Smooth muscle cell (in vitro differentiated cells): Measurements from ENCODE around the gene RRBP1. TPM values are rescaled to one million over a fixed set of nuclear protein-coding genes. Genes with fewer than 3 reads are reported as not detected.

Experiments
- DNase-seq: peaks from one replicate; lab custom pipeline; 2025; ENCODE audit not compliant: unreplicated experiment; lab: John Stamatoyannopoulos, UW
- H2AFZ ChIP-seq: fragments of 200-600 bp; sonication (generic); 2 replicates; pipeline ENCODE4 v1.6.0; 2016; ENCODE audit warnings: antibody characterized with exemption, low read depth, mild to moderate bottlenecking
- H3F3A ChIP-seq: fragments of 200-600 bp; sonication (generic); 2 replicates; pipeline ENCODE4 v1.6.0; 2017; ENCODE audit warnings: antibody characterized with exemption, low read depth
- H3K27ac ChIP-seq: fragments of 200-600 bp; sonication (generic); 2 replicates; pipeline ENCODE4 v1.5.1; 2016; ENCODE audit warnings: low read depth, mild to moderate bottlenecking
- H3K27me3 ChIP-seq: fragments of 200-600 bp; sonication (generic); 2 replicates; pipeline ENCODE4 v1.6.1; 2016; ENCODE audit warnings: low read depth, mild to moderate bottlenecking
- H3K36me3 ChIP-seq: fragments of 200-600 bp; sonication (generic); 2 replicates; pipeline ENCODE4 v1.5.1; 2016; ENCODE audit warnings: low read depth
- H3K4me1 ChIP-seq: fragments of 200-600 bp; sonication (generic); 2 replicates; pipeline ENCODE4 v1.5.1; 2016; ENCODE audit warnings: low read depth
- H3K4me2 ChIP-seq: fragments of 200-600 bp; sonication (generic); 2 replicates; pipeline ENCODE4 v1.6.0; 2016; ENCODE audit warnings: mild to moderate bottlenecking
- H3K4me3 ChIP-seq: fragments of 200-600 bp; sonication (generic); 2 replicates; pipeline ENCODE4 v1.5.1; 2016; ENCODE audit warnings: mild to moderate bottlenecking
- H3K79me2 ChIP-seq: fragments of 200-600 bp; sonication (generic); 2 replicates; pipeline ENCODE4 v1.6.0; 2016; ENCODE audit warnings: low read depth, mild to moderate bottlenecking
- H3K9ac ChIP-seq: fragments of 200-600 bp; sonication (generic); 2 replicates; pipeline ENCODE4 v1.6.0; 2016; ENCODE audit warnings: low read depth
- H3K9me3 ChIP-seq: fragments of 200-600 bp; sonication (generic); replicated peaks from 2 replicates; pipeline ENCODE4 v1.5.1; 2016; ENCODE audit warnings: low read depth
- H4K20me1 ChIP-seq: fragments of 200-600 bp; sonication (generic); 2 replicates; pipeline ENCODE4 v1.6.0; 2016; ENCODE audit warnings: low read depth
- CTCF ChIP-seq: fragments of 200-600 bp; sonication (generic); IDR thresholded peaks from 2 replicates; pipeline ENCODE4 v1.5.1; 2017; ENCODE audit warnings: borderline replicate concordance, mild to moderate bottlenecking, antibody characterized with exemption; ENCODE audit not compliant: insufficient read depth, poor library complexity, severe bottlenecking
- WGBS: methylation state at CpG from one replicate; pipeline ENCODE4 v1.1.7; 2016; ENCODE audit warnings: low lambda C conversion rate; 5-methylcytosine and 5-hydroxymethylcytosine counted together
- polyA plus RNA-seq: library from polyadenylated mRNA; unstranded; fragments of >200 nt; fragmentation: Nextera tagmentation; extraction: Ambion mirVana; gene quantifications from 2 replicates; pipeline ENCODE4 v1.2.1, GENCODE V29; 2016
- total RNA-seq: library from RNA; depleted of rRNA; stranded (reverse); fragments of >200 nt; gene quantifications from 2 replicates; pipeline ENCODE4 v1.2.3, GENCODE V29; 2014

RRBP1 gene
- total and polyA plus RNA-seq, 2 experiments from 2014 or later: 142 to 226 TPM

- Histone ChIP-seq H4K20me1 (peaks cover 100% of the 10 kb centered on the region), H3K27me3 (no peaks in the 10 kb centered on the region), H3K4me1 (peaks cover 21% of the 10 kb centered on the region), H3F3A (peaks cover 41% of the 10 kb centered on the region), H3K36me3 (no peaks in the 10 kb centered on the region), H3K27ac (peak overlapping the region; percentile 89), H3K4me3 (no peak overlapping the region), H3K9ac (no peak overlapping the region), H3K9me3 (no peaks in the 10 kb centered on the region), H3K4me2 (no peak overlapping the region), H3K79me2 (peaks cover 100% of the 10 kb centered on the region), H2AFZ (no peak overlapping the region)
- 77% methylated on average over 3 of the region's 3 CpGs for WGBS
- TF ChIP-seq CTCF: no peak
- DNase-seq: no peak
These were observed 14.6 kb downstream of the RRBP1 start for GRCh38 chr20:17667445-17667844.

- Histone ChIP-seq H2AFZ (no peak overlapping the region), H3K79me2 (peaks cover 100% of the 10 kb centered on the region), H3K4me2 (no peak overlapping the region), H3K9me3 (no peaks in the 10 kb centered on the region), H3K4me3 (no peak overlapping the region), H3K27ac (peak overlapping the region; percentile 89), H3K4me1 (peaks cover 21% of the 10 kb centered on the region), H4K20me1 (peaks cover 100% of the 10 kb centered on the region), H3F3A (peaks cover 43% of the 10 kb centered on the region), H3K36me3 (no peaks in the 10 kb centered on the region), H3K27me3 (no peaks in the 10 kb centered on the region), H3K9ac (no peak overlapping the region)
- DNase-seq: no peak
- no peak for TF ChIP-seq CTCF
- 65% methylated on average over 2 of the region's 2 CpGs for WGBS
These were observed 15.6 kb downstream of the RRBP1 start for GRCh38 chr20:17666481-17666880.

GRCh38 chr20:17665756-17666155, 16.3 kb downstream of the RRBP1 start:
- H3K9me3 ChIP-seq: no peaks in the 10 kb centered on the region
- no peak overlapping the region for H3K4me3 ChIP-seq
- H3K79me2 ChIP-seq: peaks cover 100% of the 10 kb centered on the region
- H3K4me1 ChIP-seq: peaks cover 21% of the 10 kb centered on the region
- WGBS: 74% methylated on average over 2 of the region's 2 CpGs
- no peak overlapping the region for H2AFZ ChIP-seq
- H3K27me3 ChIP-seq: no peaks in the 10 kb centered on the region
- no peak for TF ChIP-seq CTCF
- peak overlapping the region; percentile 89 for H3K27ac ChIP-seq
- DNase-seq: no peak
- H3K9ac ChIP-seq: no peak overlapping the region
- H3F3A ChIP-seq: peaks cover 43% of the 10 kb centered on the region
- H3K36me3 ChIP-seq: no peaks in the 10 kb centered on the region
- peak overlapping the region; percentile 38 for H3K4me2 ChIP-seq
- H4K20me1 ChIP-seq: peaks cover 100% of the 10 kb centered on the region

GRCh38 chr20:17664025-17664633, 17.9 kb downstream of the RRBP1 start:
- H2AFZ ChIP-seq: no peak overlapping the region
- no peaks in the 10 kb centered on the region for H3K27me3 ChIP-seq
- H3K4me1 ChIP-seq: peaks cover 21% of the 10 kb centered on the region
- H3K9ac ChIP-seq: peak overlapping the region; percentile 22
- peaks cover 100% of the 10 kb centered on the region for H4K20me1 ChIP-seq
- peak overlapping the region; percentile 89 for H3K27ac ChIP-seq
- H3K9me3 ChIP-seq: no peaks in the 10 kb centered on the region
- no peaks in the 10 kb centered on the region for H3K36me3 ChIP-seq
- no peak overlapping the region for H3K4me3 ChIP-seq
- WGBS: 63% methylated on average over 11 of the region's 11 CpGs
- no peak for TF ChIP-seq CTCF
- DNase-seq: no peak
- peak overlapping the region; percentile 38 for H3K4me2 ChIP-seq
- H3F3A ChIP-seq: peaks cover 41% of the 10 kb centered on the region
- H3K79me2 ChIP-seq: peaks cover 100% of the 10 kb centered on the region
